Tibial nerve (tissue), 4 donors: ENCODE data around the gene H2BK1. TPM values are rescaled to one million over a fixed set of nuclear protein-coding genes. Genes with fewer than 3 reads are reported as not detected.

ENCODE experiments used
- DNase-seq, 2 donors: peaks; one replicate each; pipeline ENCODE4 v3.0.0-alpha.2; 2019; ENCODE audit warnings: low spot score in 2 of 2
- H3K27ac ChIP-seq, 4 donors: fragments of 200-600 bp; sonication (generic) in 3 of 4; one replicate each; pipeline ENCODE4 v1.5.1; 2017 to 2019; ENCODE audit warnings: mild to moderate bottlenecking in 1 of 4
- H3K27me3 ChIP-seq, 2 donors: fragments of 200-600 bp; sonication (generic) in 1 of 2; one replicate each; pipeline versions ENCODE4 v1.5.1 to v1.6.0; 2017 to 2019
- H3K36me3 ChIP-seq, 3 donors: fragments of 200-600 bp; sonication (generic); one replicate each; pipeline ENCODE4 v1.5.1; 2018 to 2019
- H3K4me1 ChIP-seq, 4 donors: fragments of 200-600 bp; sonication (generic) in 3 of 4; one replicate each; pipeline ENCODE4 v1.5.1; 2017 to 2019
- H3K4me3 ChIP-seq, 4 donors: fragments of 200-600 bp; sonication (generic) in 3 of 4; one replicate each; pipeline ENCODE4 v1.5.1; 2017 to 2019; ENCODE audit warnings: mild to moderate bottlenecking in 1 of 4, moderate library complexity in 1 of 4
- H3K9me3 ChIP-seq, 4 donors: fragments of 200-600 bp; sonication (generic) in 3 of 4; one replicate each; pipeline ENCODE4 v1.5.1; 2017 to 2019
- EP300 ChIP-seq, 2 donors: sonication (generic); formaldehyde crosslinking; IDR thresholded peaks; one replicate each; pipeline ENCODE4 v1.6.1; 2017; ENCODE audit warnings: antibody characterized with exemption in 2 of 2, mild to moderate bottlenecking in 1 of 2
- POLR2A ChIP-seq, 2 donors: fragments of 450-650 bp; IDR thresholded peaks; one replicate each; pipeline ENCODE4 v1.6.1; 2017; ENCODE audit warnings: antibody characterized with exemption in 2 of 2, mild to moderate bottlenecking in 2 of 2, moderate library complexity in 2 of 2
- WGBS, 2 donors: methylation state at CpG; one replicate each; pipeline ENCODE4 v1.1.5; 2018; 5-methylcytosine and 5-hydroxymethylcytosine counted together
- total RNA-seq, 4 donors: library from RNA; depleted of rRNA; stranded (reverse); fragments of >200 nt; gene quantifications; one replicate each; pipeline ENCODE4 v1.1.0, GENCODE V29; 2016
- TF ChIP-seq, protein P1 (sequence below), 5 experiments: fragments of 200-600 bp in 3 of 5; fragments of 450-650 bp in 2 of 5; sonication (generic) in 3 of 5; IDR thresholded peaks; one replicate each; pipeline ENCODE4 v1.5.1; 2016 to 2019; ENCODE audit warnings: antibody characterized with exemption in 5 of 5, mild to moderate bottlenecking in 3 of 5, moderate library complexity in 2 of 5

H2BK1 gene
- total RNA-seq, 4 donors from 2014 or later, result not detected

DNA sequence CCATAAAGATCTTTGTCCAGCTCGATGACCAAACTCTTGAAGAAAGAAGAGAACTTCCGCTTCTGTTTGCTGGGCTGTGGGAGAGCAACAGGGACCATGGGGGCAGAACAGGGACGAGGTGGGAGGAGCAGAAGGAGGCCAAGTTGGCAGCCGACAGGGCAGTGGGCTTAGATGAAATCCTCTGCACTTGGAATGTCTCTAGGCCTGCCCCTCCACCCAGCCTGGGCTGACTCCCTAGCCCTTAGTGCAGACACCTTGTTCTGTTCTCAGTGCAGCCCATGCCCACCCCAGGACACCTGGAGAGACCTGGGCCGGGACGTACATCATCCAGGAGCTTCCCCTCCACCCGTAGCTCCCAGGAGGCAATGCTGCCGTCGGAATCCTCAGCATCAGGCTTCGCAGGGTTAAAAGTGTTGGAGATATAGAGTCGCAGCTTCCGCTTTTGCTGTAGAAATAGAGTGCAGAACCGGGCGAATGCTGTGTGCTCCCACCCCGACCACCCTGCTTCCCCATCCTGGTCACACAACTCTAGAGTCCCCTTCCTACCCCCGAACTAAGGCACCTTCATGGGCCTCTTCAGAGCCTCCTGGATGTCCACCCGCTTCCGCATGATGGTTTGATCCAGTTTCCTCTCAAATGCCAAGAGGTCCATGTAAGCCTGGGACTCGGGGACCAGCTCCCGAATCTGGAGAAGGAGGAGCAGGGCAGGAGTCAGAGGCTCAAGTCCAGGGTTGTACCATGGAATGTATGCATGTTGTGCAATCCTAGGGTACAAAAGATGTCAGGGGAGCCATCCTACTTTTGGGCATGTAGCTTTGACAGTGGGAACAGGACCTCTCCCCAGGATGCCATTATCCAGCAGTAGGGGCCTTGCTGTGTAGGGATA is 32.1 kb upstream of the H2BK1 start:
- H3K4me1 ChIP-seq, result peaks cover 0 to 49% (median 36%) of the 10 kb centered on the region in 4 donors
- H3K27ac ChIP-seq, result peak overlapping the region in 2 of 4 donors; percentile 47 to 64
- DNase-seq, result no peak
- H3K9me3 ChIP-seq, result no peaks in the 10 kb centered on the region
- no peaks in the 10 kb centered on the region for H3K27me3 ChIP-seq
- no peak for TF ChIP-seq EP300 (IDR thresholded peaks at IDR 0.05)
- no peak for TF ChIP-seq POLR2A (IDR thresholded peaks at IDR 0.05)
- TF ChIP-seq, protein P1, sequence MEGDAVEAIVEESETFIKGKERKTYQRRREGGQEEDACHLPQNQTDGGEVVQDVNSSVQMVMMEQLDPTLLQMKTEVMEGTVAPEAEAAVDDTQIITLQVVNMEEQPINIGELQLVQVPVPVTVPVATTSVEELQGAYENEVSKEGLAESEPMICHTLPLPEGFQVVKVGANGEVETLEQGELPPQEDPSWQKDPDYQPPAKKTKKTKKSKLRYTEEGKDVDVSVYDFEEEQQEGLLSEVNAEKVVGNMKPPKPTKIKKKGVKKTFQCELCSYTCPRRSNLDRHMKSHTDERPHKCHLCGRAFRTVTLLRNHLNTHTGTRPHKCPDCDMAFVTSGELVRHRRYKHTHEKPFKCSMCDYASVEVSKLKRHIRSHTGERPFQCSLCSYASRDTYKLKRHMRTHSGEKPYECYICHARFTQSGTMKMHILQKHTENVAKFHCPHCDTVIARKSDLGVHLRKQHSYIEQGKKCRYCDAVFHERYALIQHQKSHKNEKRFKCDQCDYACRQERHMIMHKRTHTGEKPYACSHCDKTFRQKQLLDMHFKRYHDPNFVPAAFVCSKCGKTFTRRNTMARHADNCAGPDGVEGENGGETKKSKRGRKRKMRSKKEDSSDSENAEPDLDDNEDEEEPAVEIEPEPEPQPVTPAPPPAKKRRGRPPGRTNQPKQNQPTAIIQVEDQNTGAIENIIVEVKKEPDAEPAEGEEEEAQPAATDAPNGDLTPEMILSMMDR (IDR thresholded peaks at IDR 0.05), result no peak
- WGBS, 2 donors, result 61% methylated on average over 19 of the region's 20 CpGs
- H3K4me3 ChIP-seq, result no peak overlapping the region
- H3K36me3 ChIP-seq, result peaks cover 0 to 51% (median 7%) of the 10 kb centered on the region in 3 donors

DNA sequence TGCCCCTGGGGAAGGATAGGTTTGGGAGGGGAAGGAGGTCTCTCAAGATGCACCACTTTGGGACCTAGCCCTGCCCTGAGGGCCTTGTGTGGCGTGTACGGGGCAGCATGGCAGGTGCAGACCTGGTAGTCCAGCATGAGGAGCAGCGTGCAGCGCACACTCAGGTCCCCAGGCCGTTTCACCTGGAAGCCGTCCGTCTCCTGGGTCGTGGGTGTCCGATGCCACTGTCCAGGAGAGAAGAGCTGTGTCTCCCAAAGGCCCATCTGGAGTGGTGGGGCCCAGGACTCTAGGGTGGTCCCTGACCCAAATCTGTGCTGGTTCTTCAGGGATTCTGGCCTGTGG is 31.4 kb upstream of the H2BK1 start:
- WGBS, 2 donors, result 90 to 91% methylated on average over 7 to 9 of the region's 9 CpGs
- Histone ChIP-seq H3K36me3 (peaks cover 0 to 57% (median 8%) of the 10 kb centered on the region in 3 donors), H3K4me3 (no peak overlapping the region), H3K27ac (no peak overlapping the region), H3K27me3 (no peaks in the 10 kb centered on the region), H3K9me3 (no peaks in the 10 kb centered on the region), H3K4me1 (peaks cover 0 to 43% (median 30%) of the 10 kb centered on the region in 4 donors)
- TF ChIP-seq EP300 (IDR thresholded peaks at IDR 0.05), result no peak
- no peak for TF ChIP-seq POLR2A (IDR thresholded peaks at IDR 0.05)
- TF ChIP-seq, protein P1 (IDR thresholded peaks at IDR 0.05), result no peak
- no peak for DNase-seq

DNA sequence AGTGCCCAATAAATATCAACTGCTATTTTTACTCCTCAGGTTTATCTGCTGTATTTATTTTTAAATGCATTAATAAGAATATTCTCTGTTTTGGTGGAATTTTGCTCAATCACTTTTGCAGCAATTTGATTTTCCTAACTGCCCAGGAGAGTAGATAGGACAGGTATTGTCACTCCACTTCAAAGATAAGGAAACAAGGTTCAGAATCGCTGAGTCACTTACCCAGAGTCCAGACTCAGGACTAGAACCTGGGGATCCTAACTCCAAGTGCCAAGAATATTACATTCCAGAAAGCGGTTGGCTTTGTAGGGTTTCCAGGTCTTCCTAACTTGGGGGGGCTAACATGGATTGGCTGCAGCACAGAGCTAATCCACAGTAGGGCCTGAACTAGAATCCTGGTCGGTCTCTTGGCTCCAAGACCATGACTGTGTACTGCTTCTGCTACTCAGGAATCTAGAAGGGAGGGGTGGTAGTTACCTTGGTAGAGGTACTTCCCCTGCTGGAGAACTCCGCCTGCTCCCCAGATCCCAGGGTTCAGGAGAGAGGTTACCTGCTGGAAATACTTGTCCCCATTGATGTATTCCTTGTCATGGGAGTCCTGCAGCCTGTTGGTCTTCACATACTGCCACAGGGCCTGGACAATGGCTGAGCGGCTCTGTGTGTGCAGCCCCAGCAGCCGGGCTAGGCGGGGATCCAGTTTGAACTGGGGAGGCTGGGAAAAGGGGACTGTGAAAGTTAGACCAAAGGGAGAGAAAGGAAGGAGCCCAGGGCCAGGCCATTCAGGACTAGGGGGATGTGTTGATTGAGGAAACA is 30.9 kb upstream of the H2BK1 start:
- H3K4me1 ChIP-seq, result peaks cover 0 to 37% (median 26%) of the 10 kb centered on the region in 4 donors
- no peak overlapping the region for H3K4me3 ChIP-seq
- WGBS, 2 donors, result 92 to 93% methylated on average over 7 of the region's 7 CpGs
- no peaks in the 10 kb centered on the region for H3K9me3 ChIP-seq
- TF ChIP-seq POLR2A (IDR thresholded peaks at IDR 0.05) (no peak), EP300 (IDR thresholded peaks at IDR 0.05) (no peak)
- TF ChIP-seq, protein P1 (IDR thresholded peaks at IDR 0.05), result no peak
- peaks cover 0 to 63% (median 8%) of the 10 kb centered on the region in 3 donors for H3K36me3 ChIP-seq
- H3K27me3 ChIP-seq, result no peaks in the 10 kb centered on the region
- no peak for DNase-seq
- no peak overlapping the region for H3K27ac ChIP-seq

DNA sequence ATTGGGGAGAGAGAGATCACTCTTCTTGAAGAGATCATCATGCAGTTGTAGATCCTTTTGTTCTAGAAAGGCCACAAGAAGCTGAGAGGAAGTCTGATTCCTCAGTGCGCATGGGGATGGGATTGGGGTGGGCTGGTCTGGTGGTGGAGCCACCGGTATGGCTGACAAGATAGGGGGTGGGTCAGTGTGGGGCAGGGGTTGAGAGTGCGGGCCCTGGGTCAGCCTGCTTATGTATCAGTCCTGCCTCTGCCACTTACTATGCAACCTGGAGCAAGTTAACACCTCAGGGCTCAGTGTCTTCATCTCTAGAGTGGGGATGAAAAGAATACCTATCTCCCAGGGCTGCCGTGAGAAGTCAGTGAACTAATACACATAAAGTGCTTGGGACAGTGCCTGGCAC is 30.2 kb upstream of the H2BK1 start:
- WGBS, 2 donors, result 68 to 69% methylated on average over 4 of the region's 4 CpGs
- Histone ChIP-seq H3K4me1 (peaks cover 0 to 32% (median 20%) of the 10 kb centered on the region in 4 donors), H3K4me3 (no peak overlapping the region), H3K36me3 (peaks cover 0 to 69% (median 8%) of the 10 kb centered on the region in 3 donors), H3K27ac (no peak overlapping the region), H3K9me3 (no peaks in the 10 kb centered on the region), H3K27me3 (no peaks in the 10 kb centered on the region)
- TF ChIP-seq EP300 (IDR thresholded peaks at IDR 0.05) (no peak), POLR2A (IDR thresholded peaks at IDR 0.05) (no peak)
- TF ChIP-seq, protein P1 (IDR thresholded peaks at IDR 0.05), result no peak
- no peak for DNase-seq
